Vagina (tissue), 2 donors: ENCODE measurements around the gene PROM2. TPM values are rescaled to one million over a fixed set of nuclear protein-coding genes. Genes with fewer than 3 reads are reported as not detected.

ENCODE experiments used
- DNase-seq, 2 donors: peaks; one replicate each; pipeline ENCODE4 v3.0.0-alpha.2; 2017; ENCODE audit errors: extremely low spot score in 2 of 2
- H3K27ac ChIP-seq: fragments of 200-600 bp; sonication (generic); one replicate; pipeline ENCODE4 v1.5.1; 2019
- H3K27me3 ChIP-seq: fragments of 200-600 bp; sonication (generic); one replicate; pipeline ENCODE4 v1.5.1; 2019
- H3K36me3 ChIP-seq, 2 donors: fragments of 200-600 bp; sonication (generic); one replicate each; pipeline ENCODE4 v1.5.1; 2017 to 2019
- H3K4me1 ChIP-seq: fragments of 200-600 bp; sonication (generic); one replicate; pipeline ENCODE4 v1.5.1; 2019
- H3K4me3 ChIP-seq, 2 donors: fragments of 200-600 bp; sonication (generic); 1 replicate in 1 of 2; 2 replicates in 1 of 2; pipeline ENCODE4 v1.5.1; 2016 to 2019
- H3K9me3 ChIP-seq: fragments of 200-600 bp; sonication (generic); one replicate; pipeline ENCODE4 v1.5.1; 2019
- POLR2A ChIP-seq, 2 donors: fragments of 450-650 bp; IDR thresholded peaks; one replicate each; pipeline ENCODE4 v1.6.1; 2017; ENCODE audit warnings: antibody characterized with exemption in 2 of 2, mild to moderate bottlenecking in 2 of 2, moderate library complexity in 2 of 2
- POLR2AphosphoS5 ChIP-seq, 2 donors: sonication (generic); formaldehyde crosslinking; IDR thresholded peaks; one replicate each; pipeline ENCODE4 v1.9.0; 2017; ENCODE audit warnings: antibody characterized with exemption in 2 of 2, mild to moderate bottlenecking in 2 of 2, low read depth in 1 of 2; ENCODE audit not compliant: insufficient read depth in 1 of 2
- intact Hi-C: fragments of 100-400 bp; cut with DNase I; formaldehyde crosslinking; loops from one replicate; pipeline ENCODE4 v1.15.1; 2023
- total RNA-seq: library from RNA; depleted of rRNA; stranded (reverse); fragments of >200 nt; gene quantifications from one replicate; pipeline ENCODE4 v1.2.3, GENCODE V29; 2016
- TF ChIP-seq, protein P1 (sequence below), 3 experiments: fragments of 450-650 bp in 2 of 3; fragments of 200-600 bp in 1 of 3; sonication (generic) in 1 of 3; IDR thresholded peaks; one replicate each; pipeline ENCODE4 v1.5.1; 2017 to 2019; ENCODE audit warnings: antibody characterized with exemption in 3 of 3, mild to moderate bottlenecking in 2 of 3, moderate library complexity in 2 of 3

PROM2 gene
- total RNA-seq, 1 donor from 2014 or later = 70.5 TPM

DNA sequence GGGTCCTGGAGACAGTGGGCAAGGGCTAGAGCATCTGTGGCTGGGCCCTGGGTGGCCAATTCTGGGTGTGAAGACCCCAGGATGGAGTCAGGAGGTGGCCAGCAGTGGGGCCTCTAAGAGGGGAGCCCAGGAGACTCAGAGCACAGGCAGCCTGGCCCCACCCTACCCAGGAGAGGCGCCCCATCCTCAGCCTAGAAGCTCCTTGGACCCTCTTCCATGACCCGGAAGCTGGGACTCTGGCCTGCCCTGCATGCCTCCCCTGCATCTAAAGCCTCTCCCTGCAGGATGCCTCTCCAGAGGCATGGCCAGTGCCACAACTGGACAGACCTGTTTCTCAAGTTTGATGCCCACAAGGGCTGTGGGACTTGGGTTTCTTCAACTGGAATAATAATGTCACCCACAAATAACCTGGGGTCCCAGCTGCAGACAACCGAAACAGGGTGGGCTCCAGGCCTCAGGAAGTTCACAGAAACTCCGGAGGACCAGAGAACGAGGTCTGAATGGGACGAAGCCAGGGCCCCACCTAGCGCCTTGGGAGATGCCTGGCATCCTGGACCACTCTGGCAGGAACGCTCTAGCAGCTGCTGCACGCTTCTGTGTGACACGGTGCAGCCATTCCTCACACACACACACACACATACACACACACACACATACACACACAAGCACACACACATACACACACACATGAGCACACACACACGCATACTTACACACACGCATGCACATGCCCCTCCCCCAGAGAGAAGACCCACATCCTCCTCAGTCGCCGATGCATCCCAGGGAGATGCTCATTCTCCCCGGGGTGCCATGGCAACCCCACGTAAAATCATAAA is 39.3 kb downstream of the PROM2 start:
- Histone ChIP-seq H3K27ac (no peak overlapping the region), H3K4me3 (no peak overlapping the region), H3K27me3 (no peaks in the 10 kb centered on the region), H3K36me3 (no peaks in the 10 kb centered on the region), H3K4me1 (peaks cover 8% of the 10 kb centered on the region), H3K9me3 (no peaks in the 10 kb centered on the region)
- TF ChIP-seq, protein P1, sequence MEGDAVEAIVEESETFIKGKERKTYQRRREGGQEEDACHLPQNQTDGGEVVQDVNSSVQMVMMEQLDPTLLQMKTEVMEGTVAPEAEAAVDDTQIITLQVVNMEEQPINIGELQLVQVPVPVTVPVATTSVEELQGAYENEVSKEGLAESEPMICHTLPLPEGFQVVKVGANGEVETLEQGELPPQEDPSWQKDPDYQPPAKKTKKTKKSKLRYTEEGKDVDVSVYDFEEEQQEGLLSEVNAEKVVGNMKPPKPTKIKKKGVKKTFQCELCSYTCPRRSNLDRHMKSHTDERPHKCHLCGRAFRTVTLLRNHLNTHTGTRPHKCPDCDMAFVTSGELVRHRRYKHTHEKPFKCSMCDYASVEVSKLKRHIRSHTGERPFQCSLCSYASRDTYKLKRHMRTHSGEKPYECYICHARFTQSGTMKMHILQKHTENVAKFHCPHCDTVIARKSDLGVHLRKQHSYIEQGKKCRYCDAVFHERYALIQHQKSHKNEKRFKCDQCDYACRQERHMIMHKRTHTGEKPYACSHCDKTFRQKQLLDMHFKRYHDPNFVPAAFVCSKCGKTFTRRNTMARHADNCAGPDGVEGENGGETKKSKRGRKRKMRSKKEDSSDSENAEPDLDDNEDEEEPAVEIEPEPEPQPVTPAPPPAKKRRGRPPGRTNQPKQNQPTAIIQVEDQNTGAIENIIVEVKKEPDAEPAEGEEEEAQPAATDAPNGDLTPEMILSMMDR (IDR thresholded peaks at IDR 0.05) = no peak
- TF ChIP-seq POLR2A (IDR thresholded peaks at IDR 0.05) = no peak
- TF ChIP-seq POLR2AphosphoS5 (IDR thresholded peaks at IDR 0.05; ENCODE audit: insufficient read depth in 1 of 2, low read depth in 1 of 2) = no peak
- DNase-seq = no peak
- intact Hi-C loops = no loop called here

DNA sequence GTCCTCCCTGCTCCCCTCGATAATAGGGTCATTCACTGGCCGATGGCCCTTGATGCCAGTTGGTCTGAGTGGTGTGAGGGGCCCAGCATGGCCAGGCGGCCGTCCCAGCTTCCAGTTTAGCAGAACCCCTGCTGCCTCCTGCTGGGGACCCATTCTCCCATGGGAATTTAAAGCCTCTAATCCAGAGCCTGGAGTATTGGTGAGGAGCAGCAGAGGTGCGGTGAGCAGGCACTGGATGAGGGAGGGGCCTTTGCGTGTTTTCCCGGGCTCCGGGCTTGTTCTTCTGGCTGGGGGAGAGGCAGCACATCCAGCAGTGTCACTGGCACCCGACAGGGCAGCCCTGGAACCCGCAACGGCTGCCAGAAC is 40.3 kb downstream of the PROM2 start:
- DNase-seq = no peak
- H3K36me3 ChIP-seq = no peaks in the 10 kb centered on the region
- no peaks in the 10 kb centered on the region for H3K9me3 ChIP-seq
- peaks cover 10% of the 10 kb centered on the region for H3K4me1 ChIP-seq
- intact Hi-C loops = no loop called here
- TF ChIP-seq, protein P1 (IDR thresholded peaks at IDR 0.05) = no peak
- no peak for TF ChIP-seq POLR2AphosphoS5 (IDR thresholded peaks at IDR 0.05; ENCODE audit: insufficient read depth in 1 of 2, low read depth in 1 of 2)
- no peak for TF ChIP-seq POLR2A (IDR thresholded peaks at IDR 0.05)
- H3K27ac ChIP-seq = no peak overlapping the region
- no peaks in the 10 kb centered on the region for H3K27me3 ChIP-seq
- no peak overlapping the region for H3K4me3 ChIP-seq

DNA sequence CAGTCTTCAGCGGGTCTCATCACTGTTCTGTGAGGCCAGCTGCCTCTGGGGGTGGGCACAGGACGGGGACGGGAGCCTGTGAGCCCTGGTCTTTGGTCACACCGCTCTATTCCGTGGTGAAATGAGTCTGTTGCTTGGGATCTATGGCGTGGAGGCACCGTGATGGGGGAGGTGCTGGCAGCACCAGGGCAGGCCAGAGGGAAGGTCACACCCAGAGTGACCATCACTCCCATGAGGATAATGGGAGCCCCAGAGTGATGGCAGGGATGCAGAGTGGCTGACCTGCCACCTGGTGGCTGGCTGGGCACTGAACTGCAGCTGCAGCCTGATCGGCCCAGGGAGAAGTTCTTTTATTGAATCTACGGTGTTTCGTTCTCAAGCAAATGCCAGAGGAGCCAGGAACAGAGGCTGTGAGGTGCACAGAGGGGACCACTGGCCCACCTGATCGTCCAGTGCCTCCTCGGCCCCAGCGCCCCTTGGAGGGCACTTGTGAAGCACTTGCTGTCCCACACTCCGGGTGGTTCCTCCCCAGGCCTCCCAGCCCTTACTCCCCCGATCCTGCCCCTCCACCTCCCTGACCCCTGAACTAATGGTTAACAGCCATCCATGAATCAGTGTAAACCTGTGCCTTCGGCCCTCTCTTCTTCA is 40.8 kb downstream of the PROM2 start:
- no peak for DNase-seq
- intact Hi-C loops = no loop called here
- H3K4me1 ChIP-seq = peaks cover 15% of the 10 kb centered on the region
- H3K36me3 ChIP-seq = no peaks in the 10 kb centered on the region
- no peaks in the 10 kb centered on the region for H3K27me3 ChIP-seq
- H3K9me3 ChIP-seq = no peaks in the 10 kb centered on the region
- no peak for TF ChIP-seq POLR2AphosphoS5 (IDR thresholded peaks at IDR 0.05; ENCODE audit: insufficient read depth in 1 of 2, low read depth in 1 of 2)
- TF ChIP-seq, protein P1 (IDR thresholded peaks at IDR 0.05) = peak in 1 of 3 experiments; percentile 14
- TF ChIP-seq POLR2A (IDR thresholded peaks at IDR 0.05) = no peak
- H3K27ac ChIP-seq = no peak overlapping the region
- no peak overlapping the region for H3K4me3 ChIP-seq

DNA sequence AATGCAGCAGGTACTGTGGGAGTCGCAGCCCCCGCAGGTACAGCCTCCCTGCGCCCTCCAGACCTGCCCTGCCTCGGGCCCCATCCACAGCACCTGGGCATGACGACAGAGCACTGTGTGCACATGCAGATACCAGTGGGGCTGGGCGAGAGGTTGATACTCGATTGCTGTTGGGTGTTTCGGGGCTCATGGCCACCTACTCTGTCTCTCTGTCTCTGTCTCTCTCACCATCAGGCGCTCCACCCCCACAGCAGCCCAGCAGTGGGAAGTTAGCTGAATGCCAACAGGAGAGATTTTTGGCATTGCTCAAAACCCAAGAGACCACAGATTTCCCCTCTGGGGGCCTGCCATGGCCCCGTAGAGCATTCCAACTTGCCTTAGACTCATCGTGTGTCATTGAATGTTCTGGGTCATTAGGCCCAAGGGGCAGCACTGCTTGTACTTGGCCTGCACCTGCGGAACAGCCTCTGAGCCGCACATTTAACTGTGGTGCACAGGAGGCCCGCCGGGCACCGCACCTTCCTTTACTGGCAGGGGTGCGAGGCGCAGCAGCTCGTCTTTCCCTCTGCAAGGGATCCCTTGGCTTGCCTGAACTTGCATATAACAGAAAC is 41.7 kb downstream of the PROM2 start:
- Histone ChIP-seq H3K27me3 (no peaks in the 10 kb centered on the region), H3K27ac (no peak overlapping the region), H3K36me3 (no peaks in the 10 kb centered on the region), H3K4me1 (peaks cover 18% of the 10 kb centered on the region), H3K4me3 (no peak overlapping the region), H3K9me3 (no peaks in the 10 kb centered on the region)
- intact Hi-C loops = no loop called here
- TF ChIP-seq POLR2AphosphoS5 (IDR thresholded peaks at IDR 0.05; ENCODE audit: insufficient read depth in 1 of 2, low read depth in 1 of 2) (no peak), POLR2A (IDR thresholded peaks at IDR 0.05) (no peak)
- TF ChIP-seq, protein P1 (IDR thresholded peaks at IDR 0.05) = no peak
- no peak for DNase-seq
